A549 (cell line): Measurements from ENCODE around the gene CSTB. TPM values are rescaled to one million over a fixed set of nuclear protein-coding genes. Genes with fewer than 3 reads are reported as not detected.
A peak's percentile ranks its signal among the peaks of the same experiment; 100 is the strongest.

Experiments
- ATAC-seq, 2 experiments: fragments of 200-7000 bp in 1 of 2; fragments of >200 bp in 1 of 2; cut with Nextera tagmentation in 1 of 2; cut with Tn5 transposase in 1 of 2; 3 replicates each; pipeline versions ENCODE4 v1.8.0 to v1.9.1; 2018 to 2020; ENCODE audit warnings: mild to moderate bottlenecking in 1 of 2, moderate library complexity in 1 of 2
- CTCF ChIA-PET: fragments of 300-600 bp; sonication (Branson Sonifier 250); formaldehyde crosslinking; extraction: SDS; loops from one replicate; lab custom pipeline; 2021; ENCODE audit warnings: antibody characterized with exemption, inconsistent platforms; lab: Yijun Ruan, JAX
- POLR2A ChIA-PET: fragments of 350-600 bp; formaldehyde crosslinking; extraction: SDS; loops from one replicate; lab custom pipeline; 2021; ENCODE audit warnings: antibody characterized with exemption, inconsistent platforms; lab: Yijun Ruan, JAX
- DNase-seq, 2 experiments: peaks; one replicate each; pipeline versions ENCODE4 v3.0.0 to v3.0.0-alpha.2; 2011 to 2016; ENCODE audit warnings: low read depth in 1 of 2, low spot score in 1 of 2
- FAIRE-seq: peaks from 2 replicates; lab custom pipeline; 2011; peaks lifted over from hg19 to GRCh38; lab: Jason Lieb, UNC
- H3K27ac ChIP-seq, 2 experiments: fragments of >200 bp; sonication (Bioruptor Twin); formaldehyde crosslinking; 3 replicates each; pipeline ENCODE4 v1.5.1; 2016 to 2017
- H3K4me1 ChIP-seq: fragments of >200 bp; sonication (Bioruptor Twin); formaldehyde crosslinking; 3 replicates; pipeline ENCODE4 v1.6.1; 2016
- H3K4me2 ChIP-seq: fragments of >200 bp; sonication (Bioruptor Twin); formaldehyde crosslinking; 3 replicates; pipeline ENCODE4 v1.6.1; 2016
- H3K4me3 ChIP-seq: fragments of >200 bp; sonication (Bioruptor Twin); formaldehyde crosslinking; 3 replicates; pipeline ENCODE4 v1.5.1; 2016
- H3K9me3 ChIP-seq: fragments of >200 bp; sonication (Bioruptor Twin); formaldehyde crosslinking; 3 replicates; pipeline ENCODE4 v1.6.1; 2016
- CHD2 ChIP-seq: fragments of 150-350 bp; IDR thresholded peaks from 2 replicates; pipeline ENCODE4 v1.6.1; 2014; ENCODE audit warnings: low read length; ENCODE audit not compliant: partially characterized antibody
- CTCF ChIP-seq: fragments of >200 bp; sonication (Bioruptor Twin); formaldehyde crosslinking; IDR thresholded peaks from 3 replicates; pipeline ENCODE4 v1.5.1; 2016
- E2F6 ChIP-seq: IDR thresholded peaks from 2 replicates; pipeline ENCODE4 v1.6.1; 2012; ENCODE audit warnings: low read depth, borderline replicate concordance
- EHF ChIP-seq: fragments of 250-450 bp; sonication (Bioruptor Pico); IDR thresholded peaks from 2 replicates; pipeline ENCODE4 v1.5.0; 2020; ENCODE audit warnings: mild to moderate bottlenecking
- ELK1 ChIP-seq: fragments of 150-350 bp; IDR thresholded peaks from 2 replicates; pipeline ENCODE4 v1.6.1; 2014; ENCODE audit warnings: low read depth, mild to moderate bottlenecking, low read length
- ESRRA ChIP-seq: fragments of 150-350 bp; IDR thresholded peaks from 2 replicates; pipeline ENCODE4 v1.6.1; 2014; ENCODE audit warnings: mild to moderate bottlenecking, low read length, borderline replicate concordance
- FOSB ChIP-seq: fragments of 250-450 bp; sonication (Bioruptor Pico); IDR thresholded peaks from 2 replicates; pipeline ENCODE4 v1.5.0; 2020; ENCODE audit warnings: mild to moderate bottlenecking, moderate library complexity
- HDAC2 ChIP-seq: fragments of 200-600 bp; sonication (generic); IDR thresholded peaks from 2 replicates; pipeline ENCODE4 v1.6.1; 2016
- HEYL ChIP-seq: fragments of 250-450 bp; sonication (Bioruptor Pico); IDR thresholded peaks from 2 replicates; pipeline ENCODE4 v1.8.0; 2021; ENCODE audit warnings: mild to moderate bottlenecking, moderate library complexity
- HMGXB4 ChIP-seq: fragments of 250-450 bp; sonication (Bioruptor Pico); IDR thresholded peaks from 2 replicates; pipeline ENCODE4 v1.5.0; 2021; ENCODE audit warnings: mild to moderate bottlenecking, moderate library complexity, borderline replicate concordance
- HOXA7 ChIP-seq: fragments of 250-450 bp; sonication (Bioruptor Pico); IDR thresholded peaks from 2 replicates; pipeline ENCODE4 v1.5.0; 2020; ENCODE audit warnings: mild to moderate bottlenecking, moderate library complexity
- HOXB13 ChIP-seq: fragments of 250-450 bp; sonication (Bioruptor Pico); IDR thresholded peaks from 2 replicates; pipeline ENCODE4 v1.5.0; 2020; ENCODE audit warnings: low read depth, mild to moderate bottlenecking, moderate library complexity
- JUNB ChIP-seq: fragments of >200 bp; sonication (Bioruptor Twin); formaldehyde crosslinking; IDR thresholded peaks from 2 replicates; pipeline ENCODE4 v1.6.1; 2016
- KDM5A ChIP-seq: fragments of 200-600 bp; sonication (generic); IDR thresholded peaks from 2 replicates; pipeline ENCODE4 v1.6.1; 2016; ENCODE audit warnings: antibody characterized with exemption, mild to moderate bottlenecking
- MYC ChIP-seq: IDR thresholded peaks from 2 replicates; pipeline ENCODE4 v1.6.1; 2012; ENCODE audit warnings: mild to moderate bottlenecking, inconsistent platforms, low read length, improper control_type of control experiment, borderline replicate concordance
- NFE2L2 ChIP-seq: fragments of 150-350 bp; conservative IDR thresholded peaks from 2 replicates; pipeline ENCODE4 v1.6.1; 2014; ENCODE audit warnings: low read length
- NPAS2 ChIP-seq: fragments of 250-450 bp; sonication (Bioruptor Pico); IDR thresholded peaks from 2 replicates; pipeline ENCODE4 v1.8.0; 2022; ENCODE audit warnings: mild to moderate bottlenecking, moderate library complexity, borderline replicate concordance
- NR3C1 ChIP-seq: fragments of >200 bp; sonication (Bioruptor Twin); formaldehyde crosslinking; IDR thresholded peaks from 3 replicates; pipeline ENCODE4 v1.6.1; 2017
- POLR2A ChIP-seq: IDR thresholded peaks from 2 replicates; pipeline ENCODE4 v1.6.1; 2012; ENCODE audit warnings: mild to moderate bottlenecking, low read length
- RAD21 ChIP-seq, 2 experiments: fragments of >200 bp in 1 of 2; sonication (Bioruptor Twin) in 1 of 2; formaldehyde crosslinking in 1 of 2; IDR thresholded peaks in 1 of 2; conservative IDR thresholded peaks in 1 of 2; 2 replicates in 1 of 2; 3 replicates in 1 of 2; pipeline ENCODE4 v1.6.1; 2012 to 2018; ENCODE audit warnings: inconsistent platforms in 1 of 2
- RARB ChIP-seq: fragments of 250-450 bp; sonication (Bioruptor Pico); IDR thresholded peaks from 2 replicates; pipeline ENCODE4 v1.8.0; 2021; ENCODE audit warnings: mild to moderate bottlenecking, moderate library complexity
- RCOR1 ChIP-seq: fragments of 150-350 bp; IDR thresholded peaks from 2 replicates; pipeline ENCODE4 v1.6.1; 2014; ENCODE audit warnings: antibody characterized with exemption, low read length, low read depth
- REST ChIP-seq: fragments of 200-600 bp; sonication (generic); IDR thresholded peaks from 2 replicates; pipeline ENCODE4 v1.6.1; 2016; ENCODE audit warnings: antibody characterized with exemption, mild to moderate bottlenecking, moderate library complexity
- RNF2 ChIP-seq: fragments of 200-600 bp; sonication (generic); IDR thresholded peaks from 2 replicates; pipeline ENCODE4 v1.6.1; 2016; ENCODE audit warnings: low read depth, mild to moderate bottlenecking, antibody characterized with exemption, moderate library complexity, borderline replicate concordance
- SREBF2 ChIP-seq: fragments of 450-650 bp; IDR thresholded peaks from 2 replicates; pipeline ENCODE4 v1.6.1; 2014; ENCODE audit warnings: mild to moderate bottlenecking, moderate library complexity
- ZC3H11A ChIP-seq: fragments of 450-650 bp; IDR thresholded peaks from 2 replicates; pipeline ENCODE4 v1.6.1; 2014; ENCODE audit warnings: antibody characterized with exemption, mild to moderate bottlenecking
- ZNF302 ChIP-seq: fragments of 250-450 bp; sonication (Bioruptor Pico); IDR thresholded peaks from 2 replicates; pipeline ENCODE4 v1.9.0; 2021; ENCODE audit warnings: inconsistent platforms, mild to moderate bottlenecking, moderate library complexity
- ZSCAN20 ChIP-seq: fragments of 250-450 bp; sonication (Bioruptor Pico); IDR thresholded peaks from 2 replicates; pipeline ENCODE4 v1.8.0; 2022; ENCODE audit warnings: mild to moderate bottlenecking, moderate library complexity
- WGBS: methylation state at CpG from one replicate; pipeline ENCODE4 v1.1.6; 2017; ENCODE audit errors: missing lambda C conversion rate; 5-methylcytosine and 5-hydroxymethylcytosine counted together
- polyA plus RNA-seq, 4 experiments: library from polyadenylated mRNA; depleted of rRNA in 3 of 4; stranded (reverse); fragments of >200 nt; fragmentation: RNase III in 1 of 4; extraction: RNeasy Plus Mini Kit Qiagen cat#74134 plus additional on column Dnase treatment in 1 of 4; gene quantifications; 2 replicates in 3 of 4; 3 replicates in 1 of 4; pipeline ENCODE4 v1.2.3, GENCODE V29; 2011 to 2017

CSTB gene
- polyA plus RNA-seq, 2 of the 4 experiments (the other 2 are of a cell fraction), result 42.9 to 101 TPM

GRCh38 chr21:43792406-43792805 lies 16.3 kb upstream of the CSTB start:
- peaks cover 8% of the 10 kb centered on the region; the same call in 1 of the 3 replicates for H3K4me1 ChIP-seq
- H3K4me3 ChIP-seq, result no peak overlapping the region
- CTCF ChIA-PET, result no interaction called here
- FAIRE-seq (no peak), ATAC-seq (no peak), DNase-seq (no peak)
- POLR2A ChIA-PET, result no interaction called here
- H3K9me3 ChIP-seq, result no peaks in the 10 kb centered on the region
- H3K27ac ChIP-seq, result no peak overlapping the region
- TF ChIP-seq ZC3H11A, result no peak
- no peak for TF ChIP-seq RCOR1
- TF ChIP-seq ELK1, result no peak
- TF ChIP-seq NFE2L2, result no peak
- TF ChIP-seq NR3C1, result no peak
- no peak for TF ChIP-seq CHD2
- no peak for TF ChIP-seq ESRRA
- TF ChIP-seq EHF (CRISPR knock-in tag), result no peak
- no peak for TF ChIP-seq CTCF
- no peak for TF ChIP-seq POLR2A
- TF ChIP-seq HEYL, result no peak
- no peak for TF ChIP-seq E2F6
- no peak for TF ChIP-seq MYC
- no peak for TF ChIP-seq ZSCAN20 (CRISPR knock-in tag)
- TF ChIP-seq RNF2, result no peak
- no peak for TF ChIP-seq RARB (CRISPR knock-in tag)
- TF ChIP-seq, all 56 proteins: peak for 0
- no peak overlapping the region for H3K4me2 ChIP-seq
- WGBS, result 84% methylated on average over 8 of the region's 8 CpGs

- CTCF ChIA-PET, result interaction anchor here (0.6 to 2.7 kb wide), 10 partner anchors 9 to 208 kb away, joined by 3 to 12 read pairs (median 4); no protein-coding TSS in a partner anchor
- POLR2A ChIA-PET, result no interaction called here
- TF ChIP-seq SREBF2 (no peak), NPAS2 (CRISPR knock-in tag) (no peak), FOSB (CRISPR knock-in tag) (no peak), EHF (CRISPR knock-in tag) (no peak), NR3C1 (no peak), HDAC2 (no peak), ZC3H11A (no peak), KDM5A (no peak), HOXB13 (CRISPR knock-in tag) (no peak), REST (no peak), HOXA7 (no peak), RAD21 (conservative IDR thresholded peaks at IDR 0.05 in 1 of 2, IDR thresholded peaks at IDR 0.05 in 1 of 2) (no peak), E2F6 (no peak), HMGXB4 (no peak), JUNB (no peak), ZNF302 (CRISPR knock-in tag) (no peak)
These were observed 14.0 kb upstream of the CSTB start for GRCh38 chr21:43790010-43790524.

More at GRCh38 chr21:43790010-43790524, 14.0 kb upstream of the CSTB start:
- 0% methylated on average over 8 of the region's 13 CpGs for WGBS
- peak overlapping the region; percentile 91 for H3K4me3 ChIP-seq
- peak overlapping the region; percentile 76 to 99 for H3K27ac ChIP-seq
- ATAC-seq, result no peak
- H3K4me1 ChIP-seq, result peaks cover 8% of the 10 kb centered on the region; the same call in 1 of the 3 replicates
- peak overlapping the region; percentile 82 for H3K4me2 ChIP-seq
- DNase-seq, result no peak
- no peak for FAIRE-seq
- no peaks in the 10 kb centered on the region for H3K9me3 ChIP-seq
